ENCODE results near the gene FOXI1.

FOXI1 gene

DNA sequence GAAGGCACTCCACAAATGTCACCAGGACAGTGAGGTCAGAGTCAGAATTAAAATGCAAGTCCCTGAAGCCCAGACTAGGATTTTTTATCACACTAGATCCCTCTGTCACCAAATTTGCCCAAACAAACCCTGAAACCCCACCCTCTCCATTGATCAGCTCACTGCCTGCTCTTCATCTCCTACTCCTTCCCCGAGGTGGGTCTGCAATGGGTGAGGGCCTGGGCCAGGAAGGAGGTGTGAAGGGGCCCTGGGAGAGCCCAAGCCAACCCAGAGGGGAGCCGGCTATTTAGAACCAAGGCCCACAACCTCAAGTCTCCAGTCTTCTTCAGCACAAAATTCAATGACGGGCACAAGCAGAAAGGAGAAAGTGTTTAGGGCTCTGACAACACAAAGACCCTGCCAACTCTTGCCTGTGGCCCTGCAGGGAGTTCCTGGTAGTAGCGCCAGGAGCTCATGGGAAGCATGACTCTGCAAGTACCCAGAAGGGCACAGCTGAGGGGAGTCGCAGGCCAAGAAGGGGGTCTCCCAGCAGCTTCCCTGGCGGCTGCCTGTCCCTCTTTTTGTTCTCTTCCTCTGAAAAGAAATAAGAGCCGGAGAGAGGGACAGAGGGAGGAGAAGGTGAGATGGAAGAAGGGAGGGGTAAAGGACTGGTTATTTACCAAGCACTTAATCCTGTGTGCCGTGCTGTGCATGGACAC, 5.5 kb downstream of the FOXI1 start:
- DNase-seq (ENCODE audit: extremely low read depth, insufficient read length), result no peak
- Histone ChIP-seq H3K4me3 (replicated peaks; ENCODE audit: low read depth, low read length) (no peak overlapping the region), H3K36me3 (ENCODE audit: control insufficient read depth, insufficient read depth, low read length) (no peaks in the 10 kb centered on the region), H3K27me3 (replicated peaks; ENCODE audit: control insufficient read depth, insufficient read depth, low read length) (no peaks in the 10 kb centered on the region; the same call in none of the 2 replicates)
- TF ChIP-seq, protein P1, sequence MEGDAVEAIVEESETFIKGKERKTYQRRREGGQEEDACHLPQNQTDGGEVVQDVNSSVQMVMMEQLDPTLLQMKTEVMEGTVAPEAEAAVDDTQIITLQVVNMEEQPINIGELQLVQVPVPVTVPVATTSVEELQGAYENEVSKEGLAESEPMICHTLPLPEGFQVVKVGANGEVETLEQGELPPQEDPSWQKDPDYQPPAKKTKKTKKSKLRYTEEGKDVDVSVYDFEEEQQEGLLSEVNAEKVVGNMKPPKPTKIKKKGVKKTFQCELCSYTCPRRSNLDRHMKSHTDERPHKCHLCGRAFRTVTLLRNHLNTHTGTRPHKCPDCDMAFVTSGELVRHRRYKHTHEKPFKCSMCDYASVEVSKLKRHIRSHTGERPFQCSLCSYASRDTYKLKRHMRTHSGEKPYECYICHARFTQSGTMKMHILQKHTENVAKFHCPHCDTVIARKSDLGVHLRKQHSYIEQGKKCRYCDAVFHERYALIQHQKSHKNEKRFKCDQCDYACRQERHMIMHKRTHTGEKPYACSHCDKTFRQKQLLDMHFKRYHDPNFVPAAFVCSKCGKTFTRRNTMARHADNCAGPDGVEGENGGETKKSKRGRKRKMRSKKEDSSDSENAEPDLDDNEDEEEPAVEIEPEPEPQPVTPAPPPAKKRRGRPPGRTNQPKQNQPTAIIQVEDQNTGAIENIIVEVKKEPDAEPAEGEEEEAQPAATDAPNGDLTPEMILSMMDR (IDR thresholded peaks at IDR 0.05; ENCODE audit: insufficient read depth, low read length, poor library complexity, severe bottlenecking), result no peak

DNA sequence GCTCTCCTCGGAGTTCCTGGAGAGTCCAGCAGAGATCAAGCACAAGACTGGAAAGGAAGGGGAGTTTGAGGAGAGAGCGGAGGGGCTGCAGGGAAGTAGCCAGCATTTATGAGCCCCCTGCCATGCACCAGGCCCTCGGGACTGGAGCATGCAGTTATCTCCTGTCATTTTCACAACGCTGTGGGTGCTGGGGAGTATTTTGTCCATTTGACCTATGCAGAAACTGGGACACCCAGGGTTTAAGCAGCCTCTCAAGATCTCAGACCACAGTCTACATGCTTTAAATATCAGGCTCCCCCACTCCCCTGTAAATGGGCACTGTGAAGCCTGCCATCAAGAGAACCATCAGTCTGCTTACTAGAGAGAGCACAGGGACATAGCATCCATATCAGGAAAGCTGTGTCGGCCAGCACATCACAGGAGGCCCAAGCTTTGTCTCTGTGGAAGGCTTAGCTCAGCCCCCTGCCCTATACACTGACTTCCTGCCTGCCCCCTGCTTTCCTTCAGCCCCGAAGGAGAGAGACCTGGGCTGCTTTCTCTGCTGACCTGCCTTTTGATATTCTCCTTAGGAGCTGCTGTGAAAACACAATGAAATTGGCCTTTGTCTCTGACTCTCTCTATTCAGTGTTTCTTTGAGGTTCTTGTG, 7.3 kb downstream of the FOXI1 start:
- no peak for DNase-seq (ENCODE audit: extremely low read depth, insufficient read length)
- no peak overlapping the region for H3K4me3 ChIP-seq (replicated peaks; ENCODE audit: low read depth, low read length)
- no peaks in the 10 kb centered on the region; the same call in none of the 2 replicates for H3K27me3 ChIP-seq (replicated peaks; ENCODE audit: control insufficient read depth, insufficient read depth, low read length)
- TF ChIP-seq, protein P1 (IDR thresholded peaks at IDR 0.05; ENCODE audit: insufficient read depth, low read length, poor library complexity, severe bottlenecking), result no peak
- H3K36me3 ChIP-seq (ENCODE audit: control insufficient read depth, insufficient read depth, low read length), result no peaks in the 10 kb centered on the region

DNA sequence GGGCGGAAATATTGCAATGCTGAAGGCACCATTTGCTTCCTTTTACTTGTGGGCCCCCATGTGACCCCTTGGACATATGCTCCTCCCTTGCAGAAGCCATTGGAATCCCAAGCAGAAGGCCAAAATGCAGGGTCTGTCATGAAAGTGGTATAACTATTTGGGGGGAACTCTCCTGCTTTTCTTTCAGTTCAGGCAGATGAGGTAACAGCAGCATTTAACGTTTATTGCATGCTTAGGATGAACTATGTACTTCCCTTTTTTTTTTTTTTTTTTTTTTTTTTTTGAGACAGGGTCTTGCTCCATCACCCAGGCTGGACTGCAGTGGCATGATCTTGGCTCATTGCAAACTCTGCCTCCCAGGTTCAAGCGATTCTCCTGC, 7.8 kb downstream of the FOXI1 start:
- TF ChIP-seq, protein P1 (IDR thresholded peaks at IDR 0.05; ENCODE audit: insufficient read depth, low read length, poor library complexity, severe bottlenecking), result no peak
- Histone ChIP-seq H3K4me3 (replicated peaks; ENCODE audit: low read depth, low read length) (no peak overlapping the region), H3K27me3 (replicated peaks; ENCODE audit: control insufficient read depth, insufficient read depth, low read length) (no peaks in the 10 kb centered on the region; the same call in none of the 2 replicates), H3K36me3 (ENCODE audit: control insufficient read depth, insufficient read depth, low read length) (no peaks in the 10 kb centered on the region)
- no peak for DNase-seq (ENCODE audit: extremely low read depth, insufficient read length)

DNA sequence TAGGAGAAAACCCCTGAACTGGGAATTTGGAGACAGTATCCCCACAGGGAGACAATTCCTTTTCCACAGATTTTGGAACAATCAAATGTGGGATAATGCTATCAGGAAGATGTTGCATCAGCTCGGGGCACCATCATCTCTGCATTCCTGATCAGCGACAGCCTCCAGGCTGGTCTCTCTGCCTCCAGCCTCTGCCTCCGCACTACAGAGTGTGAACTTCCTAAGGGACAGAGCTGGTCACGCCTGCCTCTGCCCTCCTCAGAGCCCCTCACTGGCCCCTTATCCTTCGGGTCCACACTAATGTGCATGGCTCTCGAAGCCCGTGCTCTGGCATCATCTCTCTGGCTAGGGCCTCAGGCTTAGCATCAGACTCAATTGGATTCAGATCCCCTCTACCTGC, 8.6 kb downstream of the FOXI1 start:
- no peak overlapping the region for H3K4me3 ChIP-seq (replicated peaks; ENCODE audit: low read depth, low read length)
- no peaks in the 10 kb centered on the region; the same call in none of the 2 replicates for H3K27me3 ChIP-seq (replicated peaks; ENCODE audit: control insufficient read depth, insufficient read depth, low read length)
- TF ChIP-seq, protein P1 (IDR thresholded peaks at IDR 0.05; ENCODE audit: insufficient read depth, low read length, poor library complexity, severe bottlenecking), result no peak
- no peaks in the 10 kb centered on the region for H3K36me3 ChIP-seq (ENCODE audit: control insufficient read depth, insufficient read depth, low read length)
- DNase-seq (ENCODE audit: extremely low read depth, insufficient read length), result no peak

DNA sequence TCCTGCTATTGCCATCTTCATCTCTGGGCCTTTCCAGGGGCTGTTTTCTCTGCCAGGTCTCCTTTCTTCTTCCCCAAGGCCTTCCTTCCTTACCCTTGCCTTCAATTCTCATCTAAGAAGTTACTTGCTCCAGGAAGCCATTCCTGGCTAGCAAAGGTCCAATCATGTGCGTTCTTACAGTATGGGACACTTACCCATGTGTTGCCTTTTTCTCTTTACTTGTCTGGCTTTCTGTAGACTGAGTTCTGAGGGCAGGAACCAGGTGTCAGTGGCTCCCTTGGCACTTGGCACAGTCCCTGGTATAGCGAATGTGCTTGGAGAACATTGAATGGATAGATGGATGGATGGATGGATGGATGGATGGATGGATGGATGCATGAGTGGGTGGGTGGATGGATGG, 10.2 kb downstream of the FOXI1 start:
- DNase-seq (ENCODE audit: extremely low read depth, insufficient read length), result no peak
- Histone ChIP-seq H3K36me3 (ENCODE audit: control insufficient read depth, insufficient read depth, low read length) (no peaks in the 10 kb centered on the region), H3K4me3 (replicated peaks; ENCODE audit: low read depth, low read length) (no peak overlapping the region), H3K27me3 (replicated peaks; ENCODE audit: control insufficient read depth, insufficient read depth, low read length) (no peaks in the 10 kb centered on the region; the same call in 1 of the 2 replicates)
- TF ChIP-seq, protein P1 (IDR thresholded peaks at IDR 0.05; ENCODE audit: insufficient read depth, low read length, poor library complexity, severe bottlenecking), result no peak
